Thyroid gland (tissue), 4 donors: Measurements from ENCODE around the gene SRSF6.
"Not testable (repeated sequence)": the region's sequence is repeated elsewhere in the genome, so short reads cannot be mapped to it uniquely, and the experiment has no call there.

Experiments
- POLR2A ChIP-seq, 2 donors: fragments of 450-650 bp; IDR thresholded peaks; one replicate each; pipeline ENCODE4 v1.6.1; 2017; ENCODE audit warnings: antibody characterized with exemption in 2 of 2, mild to moderate bottlenecking in 2 of 2, moderate library complexity in 1 of 2
- TF ChIP-seq, protein P1 (sequence below), 6 experiments: fragments of 200-600 bp in 3 of 6; fragments of 450-650 bp in 3 of 6; sonication (generic) in 3 of 6; IDR thresholded peaks; one replicate each; pipeline ENCODE4 v1.5.1; 2016 to 2019; ENCODE audit warnings: antibody characterized with exemption in 6 of 6, mild to moderate bottlenecking in 2 of 6, inconsistent platforms in 1 of 6, moderate library complexity in 1 of 6

DNA sequence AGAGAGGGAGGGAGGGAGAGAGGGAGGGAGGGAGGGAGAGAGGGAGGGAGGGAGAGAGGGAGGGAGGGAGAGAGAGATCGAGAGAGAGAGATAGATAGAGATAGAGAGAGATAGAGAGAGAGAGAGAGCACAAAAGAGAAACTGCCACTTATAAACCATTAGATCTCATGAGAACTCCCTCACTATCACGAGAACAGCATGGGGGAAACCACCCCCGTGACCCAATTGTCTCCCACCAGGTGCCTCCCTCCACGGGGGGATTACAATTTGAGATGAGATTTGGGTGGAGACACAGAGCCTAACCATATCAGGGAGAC lies 9.3 kb upstream of the SRSF6 start:
- TF ChIP-seq, protein P1, sequence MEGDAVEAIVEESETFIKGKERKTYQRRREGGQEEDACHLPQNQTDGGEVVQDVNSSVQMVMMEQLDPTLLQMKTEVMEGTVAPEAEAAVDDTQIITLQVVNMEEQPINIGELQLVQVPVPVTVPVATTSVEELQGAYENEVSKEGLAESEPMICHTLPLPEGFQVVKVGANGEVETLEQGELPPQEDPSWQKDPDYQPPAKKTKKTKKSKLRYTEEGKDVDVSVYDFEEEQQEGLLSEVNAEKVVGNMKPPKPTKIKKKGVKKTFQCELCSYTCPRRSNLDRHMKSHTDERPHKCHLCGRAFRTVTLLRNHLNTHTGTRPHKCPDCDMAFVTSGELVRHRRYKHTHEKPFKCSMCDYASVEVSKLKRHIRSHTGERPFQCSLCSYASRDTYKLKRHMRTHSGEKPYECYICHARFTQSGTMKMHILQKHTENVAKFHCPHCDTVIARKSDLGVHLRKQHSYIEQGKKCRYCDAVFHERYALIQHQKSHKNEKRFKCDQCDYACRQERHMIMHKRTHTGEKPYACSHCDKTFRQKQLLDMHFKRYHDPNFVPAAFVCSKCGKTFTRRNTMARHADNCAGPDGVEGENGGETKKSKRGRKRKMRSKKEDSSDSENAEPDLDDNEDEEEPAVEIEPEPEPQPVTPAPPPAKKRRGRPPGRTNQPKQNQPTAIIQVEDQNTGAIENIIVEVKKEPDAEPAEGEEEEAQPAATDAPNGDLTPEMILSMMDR (IDR thresholded peaks at IDR 0.05), result not testable (repeated sequence)
- TF ChIP-seq POLR2A (IDR thresholded peaks at IDR 0.05), result not testable (repeated sequence)
